Transverse colon (tissue), 4 donors: Measurements from ENCODE around the gene CCDC85C.
A peak's percentile ranks its signal among the peaks of the same experiment; 100 is the strongest.

Source experiments
- POLR2A ChIP-seq: fragments of 450-650 bp; IDR thresholded peaks from one replicate; pipeline ENCODE4 v1.6.1; 2016; ENCODE audit warnings: antibody characterized with exemption, mild to moderate bottlenecking, moderate library complexity
- POLR2AphosphoS5 ChIP-seq, 3 donors: sonication (generic); formaldehyde crosslinking; IDR thresholded peaks; one replicate each; pipeline ENCODE4 v1.6.1; 2016; ENCODE audit warnings: antibody characterized with exemption in 3 of 3
- TF ChIP-seq, protein P1 (sequence below), 5 experiments: fragments of 200-600 bp in 3 of 5; fragments of 450-650 bp in 2 of 5; sonication (generic) in 3 of 5; IDR thresholded peaks; 1 replicate in 2 of 5; 2 replicates in 3 of 5; pipeline ENCODE4 v1.5.1; 2016 to 2017; ENCODE audit warnings: antibody characterized with exemption in 5 of 5, inconsistent platforms in 3 of 5, mild to moderate bottlenecking in 2 of 5, moderate library complexity in 1 of 5

DNA sequence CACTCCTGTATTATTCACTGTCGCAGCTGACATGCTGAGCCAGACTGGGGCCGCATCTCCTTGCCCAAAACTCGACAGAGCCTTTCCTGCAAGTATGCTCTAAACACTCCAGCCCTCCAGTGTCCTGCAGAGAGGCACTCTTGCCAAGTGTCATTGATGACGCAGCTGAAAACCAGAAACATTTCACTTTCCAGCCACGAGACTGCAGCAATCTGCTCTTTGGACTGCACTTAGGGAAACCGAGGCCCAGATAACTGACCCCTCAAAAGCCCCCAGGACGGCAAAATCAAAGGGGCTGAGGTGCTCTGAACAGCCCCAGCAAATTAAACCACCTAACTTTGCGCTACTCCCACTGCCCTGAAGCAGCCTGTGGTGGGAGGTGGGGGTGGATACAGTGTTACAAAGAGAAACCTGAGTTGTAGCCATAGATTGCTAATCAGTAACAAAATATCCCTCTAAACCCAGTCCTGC is 2.6 kb downstream of the CCDC85C start:
- TF ChIP-seq, protein P1, sequence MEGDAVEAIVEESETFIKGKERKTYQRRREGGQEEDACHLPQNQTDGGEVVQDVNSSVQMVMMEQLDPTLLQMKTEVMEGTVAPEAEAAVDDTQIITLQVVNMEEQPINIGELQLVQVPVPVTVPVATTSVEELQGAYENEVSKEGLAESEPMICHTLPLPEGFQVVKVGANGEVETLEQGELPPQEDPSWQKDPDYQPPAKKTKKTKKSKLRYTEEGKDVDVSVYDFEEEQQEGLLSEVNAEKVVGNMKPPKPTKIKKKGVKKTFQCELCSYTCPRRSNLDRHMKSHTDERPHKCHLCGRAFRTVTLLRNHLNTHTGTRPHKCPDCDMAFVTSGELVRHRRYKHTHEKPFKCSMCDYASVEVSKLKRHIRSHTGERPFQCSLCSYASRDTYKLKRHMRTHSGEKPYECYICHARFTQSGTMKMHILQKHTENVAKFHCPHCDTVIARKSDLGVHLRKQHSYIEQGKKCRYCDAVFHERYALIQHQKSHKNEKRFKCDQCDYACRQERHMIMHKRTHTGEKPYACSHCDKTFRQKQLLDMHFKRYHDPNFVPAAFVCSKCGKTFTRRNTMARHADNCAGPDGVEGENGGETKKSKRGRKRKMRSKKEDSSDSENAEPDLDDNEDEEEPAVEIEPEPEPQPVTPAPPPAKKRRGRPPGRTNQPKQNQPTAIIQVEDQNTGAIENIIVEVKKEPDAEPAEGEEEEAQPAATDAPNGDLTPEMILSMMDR (IDR thresholded peaks at IDR 0.05) = no peak
- no peak for TF ChIP-seq POLR2A
- peak in 2 of 3 donors; percentile 14 to 17 for TF ChIP-seq POLR2AphosphoS5 (IDR thresholded peaks at IDR 0.05)
